Stomach (tissue), 4 donors: ENCODE data around the gene SF3B1.

Experiments
- POLR2A ChIP-seq, 4 donors: fragments of 450-650 bp; IDR thresholded peaks; one replicate each; pipeline ENCODE4 v1.6.1; 2016; ENCODE audit warnings: antibody characterized with exemption in 4 of 4, control low read depth in 2 of 4, mild to moderate bottlenecking in 1 of 4, moderate library complexity in 1 of 4
- TF ChIP-seq, protein P1 (sequence below), 7 experiments: fragments of 450-650 bp in 4 of 7; fragments of 200-600 bp in 3 of 7; sonication (generic) in 3 of 7; IDR thresholded peaks; one replicate each; pipeline ENCODE4 v1.5.1; 2016 to 2019; ENCODE audit warnings: antibody characterized with exemption in 7 of 7, control low read depth in 2 of 7, mild to moderate bottlenecking in 1 of 7

GRCh38 chr2:197453914-197454398 is 19.1 kb upstream of the SF3B1 start:
- TF ChIP-seq POLR2A (IDR thresholded peaks at IDR 0.05): no peak
- TF ChIP-seq, protein P1, sequence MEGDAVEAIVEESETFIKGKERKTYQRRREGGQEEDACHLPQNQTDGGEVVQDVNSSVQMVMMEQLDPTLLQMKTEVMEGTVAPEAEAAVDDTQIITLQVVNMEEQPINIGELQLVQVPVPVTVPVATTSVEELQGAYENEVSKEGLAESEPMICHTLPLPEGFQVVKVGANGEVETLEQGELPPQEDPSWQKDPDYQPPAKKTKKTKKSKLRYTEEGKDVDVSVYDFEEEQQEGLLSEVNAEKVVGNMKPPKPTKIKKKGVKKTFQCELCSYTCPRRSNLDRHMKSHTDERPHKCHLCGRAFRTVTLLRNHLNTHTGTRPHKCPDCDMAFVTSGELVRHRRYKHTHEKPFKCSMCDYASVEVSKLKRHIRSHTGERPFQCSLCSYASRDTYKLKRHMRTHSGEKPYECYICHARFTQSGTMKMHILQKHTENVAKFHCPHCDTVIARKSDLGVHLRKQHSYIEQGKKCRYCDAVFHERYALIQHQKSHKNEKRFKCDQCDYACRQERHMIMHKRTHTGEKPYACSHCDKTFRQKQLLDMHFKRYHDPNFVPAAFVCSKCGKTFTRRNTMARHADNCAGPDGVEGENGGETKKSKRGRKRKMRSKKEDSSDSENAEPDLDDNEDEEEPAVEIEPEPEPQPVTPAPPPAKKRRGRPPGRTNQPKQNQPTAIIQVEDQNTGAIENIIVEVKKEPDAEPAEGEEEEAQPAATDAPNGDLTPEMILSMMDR (IDR thresholded peaks at IDR 0.05): no peak
